HG03520 (cell line): Measurements from ENCODE around the gene ALDH16A1.
A peak's percentile ranks its signal among the peaks of the same experiment; 100 is the strongest.
"Not testable (repeated sequence)": the region's sequence is repeated elsewhere in the genome, so short reads cannot be mapped to it uniquely, and the experiment has no call there.

Source experiments
- ATAC-seq: cut with Tn5 transposase; IDR thresholded peaks from one replicate; pipeline ENCODE4 v1.9.1; 2021; ENCODE audit warnings: mild to moderate bottlenecking, moderate library complexity; ENCODE audit not compliant: unreplicated experiment

ALDH16A1 gene

GRCh38 chr19:49439836-49440235 lies 13.2 kb upstream of the ALDH16A1 start:
- no peak for ATAC-seq

- no peak for ATAC-seq
These were observed 12.4 kb upstream of the ALDH16A1 start for GRCh38 chr19:49440439-49441209.

- ATAC-seq: no peak
These were observed 11.6 kb upstream of the ALDH16A1 start, which contains the start of gene SLC17A7 for GRCh38 chr19:49441210-49441959. SLC17A7 (minus strand) TSS chr19:49441527; CDS start chr19:49441379, 148 bp downstream.

GRCh38 chr19:49441960-49442350 lies 11.1 kb upstream of the ALDH16A1 start:
- no peak for ATAC-seq

GRCh38 chr19:49442354-49442753 lies 10.7 kb upstream of the ALDH16A1 start:
- ATAC-seq: no peak

GRCh38 chr19:49442771-49443365 lies 10.2 kb upstream of the ALDH16A1 start:
- no peak for ATAC-seq

- ATAC-seq: peak; percentile 65
These were observed 9.5 kb upstream of the ALDH16A1 start for GRCh38 chr19:49443366-49444099.

GRCh38 chr19:49444100-49444700 lies 8.8 kb upstream of the ALDH16A1 start:
- not testable (repeated sequence) for ATAC-seq

GRCh38 chr19:49445997-49446396 lies 7.0 kb upstream of the ALDH16A1 start:
- ATAC-seq: no peak

GRCh38 chr19:49447485-49448431 lies 5.3 kb upstream of the ALDH16A1 start:
- no peak for ATAC-seq

- no peak for ATAC-seq
These were observed 4.6 kb upstream of the ALDH16A1 start for GRCh38 chr19:49448432-49448786.

GRCh38 chr19:49450405-49450804 lies 2.6 kb upstream of the ALDH16A1 start:
- ATAC-seq: no peak

GRCh38 chr19:49451430-49452181 lies 1.4 kb upstream of the ALDH16A1 start, which contains the start of gene PIH1D1:
PIH1D1 (minus strand) TSS chr19:49451814; CDS start chr19:49451574, 240 bp downstream.
- ATAC-seq: peak; percentile 53

GRCh38 chr19:49453757-49454240 lies 774 bp downstream of the ALDH16A1 start:
- ATAC-seq: no peak

- ATAC-seq: no peak
These were observed 2.7 kb downstream of the ALDH16A1 start for GRCh38 chr19:49455773-49456172.

GRCh38 chr19:49456326-49456725 lies 3.3 kb downstream of the ALDH16A1 start:
- ATAC-seq: no peak

- ATAC-seq: no peak
These were observed 5.5 kb downstream of the ALDH16A1 start for GRCh38 chr19:49458567-49458903.

GRCh38 chr19:49459388-49459787 lies 6.4 kb downstream of the ALDH16A1 start:
- ATAC-seq: no peak

GRCh38 chr19:49461130-49461529 lies 8.1 kb downstream of the ALDH16A1 start:
- not testable (repeated sequence) for ATAC-seq
